GM12878 (cell line): ENCODE data around the gene SBF2. TPM values are rescaled to one million over a fixed set of nuclear protein-coding genes. Genes with fewer than 3 reads are reported as not detected.

Source experiments
- BACH1 ChIP-seq: fragments of 450-650 bp; IDR thresholded peaks from 2 replicates; pipeline ENCODE4 v1.6.1; 2017; ENCODE audit warnings: mild to moderate bottlenecking, borderline replicate concordance
- CEBPZ ChIP-seq: fragments of 150-350 bp; IDR thresholded peaks from 2 replicates; pipeline ENCODE4 v1.6.1; 2016; ENCODE audit warnings: low read depth, low read length
- CREB1 ChIP-seq: IDR thresholded peaks from 2 replicates; pipeline ENCODE4 v1.6.1; 2012; ENCODE audit warnings: low read depth, mild to moderate bottlenecking, inconsistent platforms
- CTCF ChIP-seq, 3 experiments: IDR thresholded peaks in 2 of 3; conservative IDR thresholded peaks in 1 of 3; 2 replicates each; pipeline ENCODE4 v1.5.1; 2011; ENCODE audit warnings: low read depth in 3 of 3, low read length in 3 of 3, mild to moderate bottlenecking in 3 of 3, control low read depth in 2 of 3, moderate library complexity in 2 of 3, inconsistent platforms in 1 of 3, mixed read lengths in 1 of 3; ENCODE audit not compliant: control insufficient read depth in 2 of 3, insufficient read depth in 1 of 3; ENCODE audit errors: extremely low read depth in 1 of 3
- DPF2 ChIP-seq: fragments of 450-650 bp; IDR thresholded peaks from 2 replicates; pipeline ENCODE4 v1.6.1; 2017; ENCODE audit warnings: mild to moderate bottlenecking
- ETV6 ChIP-seq, 2 experiments: fragments of 450-650 bp in 1 of 2; IDR thresholded peaks in 1 of 2; conservative IDR thresholded peaks in 1 of 2; 2 replicates each; pipeline ENCODE4 v1.6.1; 2014; ENCODE audit warnings: antibody characterized with exemption in 1 of 2, borderline replicate concordance in 1 of 2, low read depth in 1 of 2, mild to moderate bottlenecking in 1 of 2, moderate library complexity in 1 of 2
- EZH2 ChIP-seq: IDR thresholded peaks from 2 replicates; pipeline ENCODE4 v1.6.1; 2012; ENCODE audit warnings: low read depth, mild to moderate bottlenecking, control low read depth, inconsistent platforms, low read length, borderline replicate concordance; ENCODE audit not compliant: control insufficient read depth
- FOS ChIP-seq: IDR thresholded peaks from 3 replicates; pipeline ENCODE4 v1.6.1; 2011; ENCODE audit warnings: borderline replicate concordance; ENCODE audit not compliant: insufficient read length; ENCODE audit errors: extremely low read depth
- HSF1 ChIP-seq: fragments of 150-350 bp; IDR thresholded peaks from 2 replicates; pipeline ENCODE4 v1.6.1; 2014; ENCODE audit warnings: mild to moderate bottlenecking, low read depth, low read length
- JUND ChIP-seq: IDR thresholded peaks from 2 replicates; pipeline ENCODE4 v1.6.1; 2012; ENCODE audit warnings: low read depth, mild to moderate bottlenecking, low read length, improper control_type of control experiment, moderate library complexity
- MYC ChIP-seq: IDR thresholded peaks from 2 replicates; pipeline ENCODE4 v1.6.1; 2011; ENCODE audit warnings: mild to moderate bottlenecking, low read length, moderate library complexity, inconsistent platforms; ENCODE audit not compliant: insufficient read depth, insufficient replicate concordance, insufficient read length, severe bottlenecking
- NBN ChIP-seq: fragments of 450-650 bp; IDR thresholded peaks from 2 replicates; pipeline ENCODE4 v1.6.1; 2016
- PML ChIP-seq: IDR thresholded peaks from 2 replicates; pipeline ENCODE4 v1.6.1; 2012; ENCODE audit warnings: low read length, inconsistent platforms
- RELB ChIP-seq: fragments of 450-650 bp; IDR thresholded peaks from 2 replicates; pipeline ENCODE4 v1.6.1; 2017; ENCODE audit warnings: low read depth, mild to moderate bottlenecking, moderate library complexity
- SMC3 ChIP-seq: IDR thresholded peaks from 2 replicates; pipeline ENCODE4 v1.6.1; 2011; ENCODE audit warnings: low read length, improper control_type of control experiment, borderline replicate concordance
- SUPT20H ChIP-seq: IDR thresholded peaks from 2 replicates; pipeline ENCODE4 v1.6.1; 2011; ENCODE audit warnings: low read depth, mild to moderate bottlenecking, low read length, moderate library complexity, borderline replicate concordance; ENCODE audit not compliant: control insufficient read depth
- TCF3 ChIP-seq: IDR thresholded peaks from 2 replicates; pipeline ENCODE4 v1.6.1; 2012; ENCODE audit warnings: low read depth, mild to moderate bottlenecking, low read length, borderline replicate concordance; ENCODE audit not compliant: insufficient read depth
- ZNF384 ChIP-seq: IDR thresholded peaks from 2 replicates; pipeline ENCODE4 v1.6.1; 2012; ENCODE audit warnings: low read depth, mild to moderate bottlenecking, low read length, improper control_type of control experiment, borderline replicate concordance
- ZSCAN29 ChIP-seq: fragments of 450-650 bp; IDR thresholded peaks from 2 replicates; pipeline ENCODE4 v1.6.1; 2017; ENCODE audit warnings: mild to moderate bottlenecking, moderate library complexity
- polyA plus RNA-seq, 11 experiments: library from polyadenylated mRNA; depleted of rRNA in 4 of 11; unstranded in 6 of 11; stranded (reverse) in 5 of 11; fragments of >200 nt; fragmentation: Nextera tagmentation in 4 of 11; fragmentation: Illumina TruSeq in 1 of 11; extraction: Ambion mirVana in 4 of 11; extraction: Trizol in 1 of 11; gene quantifications; 1 replicate in 1 of 11; 2 replicates in 10 of 11; pipeline versions ENCODE4 v1.2.1 to v1.2.3, GENCODE V29; 2011 to 2016; ENCODE audit warnings: inconsistent platforms in 2 of 11, missing spikeins in 2 of 11, low read depth in 1 of 11
- total RNA-seq, 4 experiments: library from RNA; depleted of rRNA in 3 of 4; stranded (reverse); fragments of >200 nt in 3 of 4; fragmentation: Illumina TruSeq in 1 of 4; extraction: Trizol in 1 of 4; gene quantifications; 2 replicates each; pipeline versions ENCODE4 v1.2.1 to v1.2.3, GENCODE V29; 2013 to 2021

Gene SBF2
- total and polyA plus RNA-seq, 10 of the 15 experiments (the other 5 are each of a cell fraction or from before 2014, with no cell fraction given) = 0.24 to 2.3 (median 1.1) TPM

- no peak for TF ChIP-seq SUPT20H
- TF ChIP-seq FOS = no peak
- no peak for TF ChIP-seq MYC
- no peak for TF ChIP-seq HSF1
- TF ChIP-seq CEBPZ = no peak
- peak; percentile 79 for TF ChIP-seq SMC3
- no peak for TF ChIP-seq PML
- peak; percentile 29; the same call in 1 of the 2 replicates for TF ChIP-seq BACH1
- 0 out of 2 replicates have a peak, but pooled peaks have one; percentile 21 for TF ChIP-seq ZNF384
- 0 out of 2 replicates have a peak, but pooled peaks have one; percentile 27 for TF ChIP-seq TCF3
- TF ChIP-seq JUND = no peak
- 0 out of 2 replicates have a peak, but pooled peaks have one; percentile 16 for TF ChIP-seq DPF2
- no peak for TF ChIP-seq ZSCAN29
- TF ChIP-seq NBN = peak; percentile 66
- peak; percentile 53; the same call in 1 of the 2 replicates for TF ChIP-seq RELB
- TF ChIP-seq CTCF (IDR thresholded peaks at IDR 0.05 in 2 of 3, conservative IDR thresholded peaks at IDR 0.05 in 1 of 3; ENCODE audit: control insufficient read depth in 2 of 3, extremely low read depth in 1 of 3, insufficient read depth in 1 of 3, low read depth in 3 of 3, low read length in 3 of 3) = peak; percentile 83 to 92 (median 91)
- peak in 1 of 2 experiments; percentile 35; a peak in 1 of 4 replicates for TF ChIP-seq ETV6 (conservative IDR thresholded peaks at IDR 0.05 in 1 of 2, IDR thresholded peaks at IDR 0.05 in 1 of 2; ENCODE audit: borderline replicate concordance in 1 of 2, low read depth in 1 of 2)
- TF ChIP-seq EZH2 = no peak
- TF ChIP-seq CREB1 = no peak
Measured at GRCh38 chr11:9748361-9748970, 545.6 kb downstream of the SBF2 start (continued).
